Measurements from ENCODE around the gene ZNF611. TPM values are rescaled to one million over a fixed set of nuclear protein-coding genes. Genes with fewer than 3 reads are reported as not detected.

The ZNF611 gene
- total RNA-seq, 2 experiments from 2014 or later = 10.6 to 23.8 TPM

- no peak overlapping the region for H3K27ac ChIP-seq (ENCODE audit: low read depth, low read length, poor library complexity, severe bottlenecking)
- H2AFZ ChIP-seq (ENCODE audit: low read length) = no peak overlapping the region
- no peak overlapping the region for H3K4me2 ChIP-seq (ENCODE audit: low read length)
- no peaks in the 10 kb centered on the region for H3K9me3 ChIP-seq (ENCODE audit: low read length)
- BruUV-seq (replicated peaks) = no TSS peak
- no peaks in the 10 kb centered on the region for H3K4me1 ChIP-seq (ENCODE audit: insufficient read depth, low read length, poor library complexity, severe bottlenecking)
- peaks cover 48% of the 10 kb centered on the region for H3K36me3 ChIP-seq (ENCODE audit: insufficient read depth, low read length)
- no peaks in the 10 kb centered on the region for H4K20me1 ChIP-seq (ENCODE audit: insufficient read depth, low read length)
- no peak overlapping the region for H3K4me3 ChIP-seq (ENCODE audit: low read depth, low read length, poor library complexity, severe bottlenecking)
- no peak for TF ChIP-seq EZH2phosphoT487 (IDR thresholded peaks at IDR 0.05; ENCODE audit: borderline replicate concordance, low read depth, low read length)
- TF ChIP-seq, protein P1, sequence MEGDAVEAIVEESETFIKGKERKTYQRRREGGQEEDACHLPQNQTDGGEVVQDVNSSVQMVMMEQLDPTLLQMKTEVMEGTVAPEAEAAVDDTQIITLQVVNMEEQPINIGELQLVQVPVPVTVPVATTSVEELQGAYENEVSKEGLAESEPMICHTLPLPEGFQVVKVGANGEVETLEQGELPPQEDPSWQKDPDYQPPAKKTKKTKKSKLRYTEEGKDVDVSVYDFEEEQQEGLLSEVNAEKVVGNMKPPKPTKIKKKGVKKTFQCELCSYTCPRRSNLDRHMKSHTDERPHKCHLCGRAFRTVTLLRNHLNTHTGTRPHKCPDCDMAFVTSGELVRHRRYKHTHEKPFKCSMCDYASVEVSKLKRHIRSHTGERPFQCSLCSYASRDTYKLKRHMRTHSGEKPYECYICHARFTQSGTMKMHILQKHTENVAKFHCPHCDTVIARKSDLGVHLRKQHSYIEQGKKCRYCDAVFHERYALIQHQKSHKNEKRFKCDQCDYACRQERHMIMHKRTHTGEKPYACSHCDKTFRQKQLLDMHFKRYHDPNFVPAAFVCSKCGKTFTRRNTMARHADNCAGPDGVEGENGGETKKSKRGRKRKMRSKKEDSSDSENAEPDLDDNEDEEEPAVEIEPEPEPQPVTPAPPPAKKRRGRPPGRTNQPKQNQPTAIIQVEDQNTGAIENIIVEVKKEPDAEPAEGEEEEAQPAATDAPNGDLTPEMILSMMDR (conservative IDR thresholded peaks at IDR 0.05; ENCODE audit: low read length) = no peak
- ChIA-PET CTCF (ENCODE audit: unreplicated experiment) (no interaction called here), POLR2A (no interaction called here)
- intact Hi-C loops (cut with micrococcal nuclease; ENCODE audit: unreplicated experiment) = no loop called here
- H3K9me2 ChIP-seq (ENCODE audit: insufficient read depth, low read length) = no peaks in the 10 kb centered on the region
- H3K79me2 ChIP-seq (ENCODE audit: insufficient read depth, low read depth, low read length) = no peaks in the 10 kb centered on the region
- DNase-seq (ENCODE audit: low spot score) = no peak
Measured at GRCh38 chr19:52665529-52665928, 69.3 kb downstream of the ZNF611 start.

DNA sequence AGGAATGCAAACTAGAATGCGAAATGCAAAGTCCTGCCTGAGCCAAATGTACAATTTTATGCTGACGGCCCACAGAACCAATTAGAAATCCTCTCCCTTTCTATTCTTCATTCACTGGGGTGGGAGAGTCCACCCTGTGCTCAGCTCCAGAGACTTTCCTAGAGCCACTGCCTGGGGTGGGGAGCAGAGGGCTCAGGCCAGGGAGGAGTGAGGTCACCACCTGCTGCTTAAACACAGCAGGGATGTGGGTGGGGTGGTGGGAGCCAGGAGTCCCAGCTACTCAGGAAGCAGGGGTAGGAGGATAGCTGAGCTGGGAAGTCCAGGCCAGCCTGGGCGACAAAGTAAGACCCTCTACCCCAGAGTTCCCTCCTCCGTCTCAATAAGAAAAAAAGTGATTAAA is 69.8 kb downstream of the ZNF611 start:
- no peaks in the 10 kb centered on the region for H4K20me1 ChIP-seq (ENCODE audit: insufficient read depth, low read length)
- no peak overlapping the region for H2AFZ ChIP-seq (ENCODE audit: low read length)

DNA sequence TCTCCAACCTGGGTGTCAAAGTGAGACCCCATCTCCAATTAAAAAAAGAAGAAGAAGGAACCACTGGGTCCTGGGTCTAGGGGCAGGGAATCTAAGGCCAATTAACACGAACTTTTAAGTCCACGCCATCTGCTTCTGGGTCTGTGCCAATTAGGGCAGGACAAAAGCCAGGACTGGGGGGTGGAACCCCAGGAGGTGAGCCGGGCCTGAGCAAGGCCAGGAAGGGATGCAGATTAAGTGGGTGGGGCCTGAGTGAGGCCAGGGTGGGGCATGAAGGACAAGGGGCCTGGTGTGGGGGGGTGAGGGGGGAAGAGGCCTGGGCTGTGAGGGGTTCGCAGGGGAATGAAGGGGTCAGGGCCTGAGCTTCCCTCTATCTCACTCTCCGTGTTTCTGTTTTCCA is 70.4 kb downstream of the ZNF611 start:
- no peak for DNase-seq (ENCODE audit: low spot score)
- ChIA-PET POLR2A (no interaction called here), CTCF (ENCODE audit: unreplicated experiment) (no interaction called here)
- Histone ChIP-seq H3K79me2 (ENCODE audit: insufficient read depth, low read depth, low read length) (no peaks in the 10 kb centered on the region), H3K9me3 (ENCODE audit: low read length) (no peaks in the 10 kb centered on the region), H4K20me1 (ENCODE audit: insufficient read depth, low read length) (no peaks in the 10 kb centered on the region), H3K36me3 (ENCODE audit: insufficient read depth, low read length) (peaks cover 49% of the 10 kb centered on the region), H3K27ac (ENCODE audit: low read depth, low read length, poor library complexity, severe bottlenecking) (no peak overlapping the region), H2AFZ (ENCODE audit: low read length) (no peak overlapping the region), H3K9me2 (ENCODE audit: insufficient read depth, low read length) (no peaks in the 10 kb centered on the region), H3K4me2 (ENCODE audit: low read length) (no peak overlapping the region), H3K4me1 (ENCODE audit: insufficient read depth, low read length, poor library complexity, severe bottlenecking) (no peaks in the 10 kb centered on the region), H3K4me3 (ENCODE audit: low read depth, low read length, poor library complexity, severe bottlenecking) (no peak overlapping the region)
- no TSS peak for BruUV-seq (replicated peaks)
- no peak for TF ChIP-seq EZH2phosphoT487 (IDR thresholded peaks at IDR 0.05; ENCODE audit: borderline replicate concordance, low read depth, low read length)
- TF ChIP-seq, protein P1 (conservative IDR thresholded peaks at IDR 0.05; ENCODE audit: low read length) = no peak
- intact Hi-C loops (cut with micrococcal nuclease; ENCODE audit: unreplicated experiment) = no loop called here

More for the DNA sequence above, 69.8 kb downstream of the ZNF611 start:
- POLR2A ChIA-PET = no interaction called here
- Histone ChIP-seq H3K9me3 (ENCODE audit: low read length) (no peaks in the 10 kb centered on the region), H3K79me2 (ENCODE audit: insufficient read depth, low read depth, low read length) (no peaks in the 10 kb centered on the region), H3K4me1 (ENCODE audit: insufficient read depth, low read length, poor library complexity, severe bottlenecking) (no peaks in the 10 kb centered on the region), H3K27ac (ENCODE audit: low read depth, low read length, poor library complexity, severe bottlenecking) (no peak overlapping the region), H3K9me2 (ENCODE audit: insufficient read depth, low read length) (no peaks in the 10 kb centered on the region), H3K36me3 (ENCODE audit: insufficient read depth, low read length) (peaks cover 48% of the 10 kb centered on the region), H3K4me3 (ENCODE audit: low read depth, low read length, poor library complexity, severe bottlenecking) (no peak overlapping the region), H3K4me2 (ENCODE audit: low read length) (no peak overlapping the region)
- intact Hi-C loops (cut with micrococcal nuclease; ENCODE audit: unreplicated experiment) = no loop called here
- TF ChIP-seq, protein P1 (conservative IDR thresholded peaks at IDR 0.05; ENCODE audit: low read length) = no peak
- TF ChIP-seq EZH2phosphoT487 (IDR thresholded peaks at IDR 0.05; ENCODE audit: borderline replicate concordance, low read depth, low read length) = no peak
- CTCF ChIA-PET (ENCODE audit: unreplicated experiment) = no interaction called here
- no TSS peak for BruUV-seq (replicated peaks)
- no peak for DNase-seq (ENCODE audit: low spot score)
